ENCODE data around the gene VARS2. TPM values are rescaled to one million over a fixed set of nuclear protein-coding genes. Genes with fewer than 3 reads are reported as not detected.

The VARS2 gene
- total and polyA plus RNA-seq, 9 of the 15 experiments (the other 6 are each of a cell fraction or from before 2014, with no cell fraction given) = 1.6 to 53.6 (median 29.9) TPM

- TF ChIP-seq NEUROD1 (IDR thresholded peaks at IDR 0.05; ENCODE audit: borderline replicate concordance, low read depth, low read length, partially characterized antibody) = peak; percentile 59
- TF ChIP-seq LEF1 (IDR thresholded peaks at IDR 0.05) = peak; percentile 52
- TF ChIP-seq ZC3H11A (IDR thresholded peaks at IDR 0.05; ENCODE audit: low read depth, low read length) = peak; percentile 72
- no peak for TF ChIP-seq MEIS2 (IDR thresholded peaks at IDR 0.05; ENCODE audit: partially characterized antibody)
- TF ChIP-seq, protein P1, sequence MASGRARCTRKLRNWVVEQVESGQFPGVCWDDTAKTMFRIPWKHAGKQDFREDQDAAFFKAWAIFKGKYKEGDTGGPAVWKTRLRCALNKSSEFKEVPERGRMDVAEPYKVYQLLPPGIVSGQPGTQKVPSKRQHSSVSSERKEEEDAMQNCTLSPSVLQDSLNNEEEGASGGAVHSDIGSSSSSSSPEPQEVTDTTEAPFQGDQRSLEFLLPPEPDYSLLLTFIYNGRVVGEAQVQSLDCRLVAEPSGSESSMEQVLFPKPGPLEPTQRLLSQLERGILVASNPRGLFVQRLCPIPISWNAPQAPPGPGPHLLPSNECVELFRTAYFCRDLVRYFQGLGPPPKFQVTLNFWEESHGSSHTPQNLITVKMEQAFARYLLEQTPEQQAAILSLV (tag; IDR thresholded peaks at IDR 0.05) = 0 out of 2 replicates have a peak, but pooled peaks have one; percentile 61
- TF ChIP-seq ZNF830 (CRISPR knock-in tag; IDR thresholded peaks at IDR 0.05) = 0 out of 2 replicates have a peak, but pooled peaks have one; percentile 7
- no peak for TF ChIP-seq BRCA1 (IDR thresholded peaks at IDR 0.05)
- no peak for TF ChIP-seq BRCA1 (CRISPR knock-in tag; IDR thresholded peaks at IDR 0.05)
- peak; percentile 11 for TF ChIP-seq SMAD1 (IDR thresholded peaks at IDR 0.05; ENCODE audit: low read depth, low read length, partially characterized antibody)
- TF ChIP-seq SP1 (CRISPR knock-in tag; IDR thresholded peaks at IDR 0.05) = peak; percentile 91
- TF ChIP-seq, protein P2, sequence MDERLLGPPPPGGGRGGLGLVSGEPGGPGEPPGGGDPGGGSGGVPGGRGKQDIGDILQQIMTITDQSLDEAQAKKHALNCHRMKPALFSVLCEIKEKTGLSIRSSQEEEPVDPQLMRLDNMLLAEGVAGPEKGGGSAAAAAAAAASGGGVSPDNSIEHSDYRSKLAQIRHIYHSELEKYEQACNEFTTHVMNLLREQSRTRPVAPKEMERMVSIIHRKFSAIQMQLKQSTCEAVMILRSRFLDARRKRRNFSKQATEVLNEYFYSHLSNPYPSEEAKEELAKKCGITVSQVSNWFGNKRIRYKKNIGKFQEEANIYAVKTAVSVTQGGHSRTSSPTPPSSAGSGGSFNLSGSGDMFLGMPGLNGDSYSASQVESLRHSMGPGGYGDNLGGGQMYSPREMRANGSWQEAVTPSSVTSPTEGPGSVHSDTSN (CRISPR knock-in tag; IDR thresholded peaks at IDR 0.05; ENCODE audit: low read depth) = no peak
- TF ChIP-seq, protein P2 (tag; conservative IDR thresholded peaks at IDR 0.05; ENCODE audit: low read depth) = peak; percentile 15; the same call in 1 of the 2 replicates
- TF ChIP-seq WHSC1 (IDR thresholded peaks at IDR 0.05; ENCODE audit: low read length) = no peak
- TF ChIP-seq ZNF311 (CRISPR knock-in tag; IDR thresholded peaks at IDR 0.05) = peak; percentile 70; the same call in 1 of the 2 replicates
- TF ChIP-seq CEBPZ (IDR thresholded peaks at IDR 0.05; ENCODE audit: borderline replicate concordance, low read depth, low read length) = 0 out of 2 replicates have a peak, but pooled peaks have one; percentile 13
- 0 out of 2 replicates have a peak, but pooled peaks have one; percentile 55 for TF ChIP-seq CBX5 (IDR thresholded peaks at IDR 0.05; ENCODE audit: borderline replicate concordance, low read depth)
- 0 out of 2 replicates have a peak, but pooled peaks have one; percentile 77 for TF ChIP-seq ZFP91 (CRISPR knock-in tag; IDR thresholded peaks at IDR 0.05)
- 0 out of 2 replicates have a peak, but pooled peaks have one; percentile 67 for TF ChIP-seq MIER1 (IDR thresholded peaks at IDR 0.05; ENCODE audit: low read depth)
Observed at GRCh38 chr6:30907758-30908591, 6.1 kb upstream of the VARS2 start, which contains the start of gene GTF2H4 (continued).

All from K562 (cell line).